NT2/D1 (cell line): Measurements from ENCODE around the gene MTX2.
A peak's percentile ranks its signal among the peaks of the same experiment; 100 is the strongest.

Experiments
- DNase-seq: peaks from one replicate; pipeline ENCODE4 v3.0.0-alpha.2; 2011; ENCODE audit warnings: low read depth, low spot score
- H3K27me3 ChIP-seq: 2 replicates; pipeline ENCODE4 v1.6.0; 2011; ENCODE audit warnings: mild to moderate bottlenecking; ENCODE audit not compliant: insufficient read length, insufficient read depth
- H3K36me3 ChIP-seq: 2 replicates; pipeline ENCODE4 v1.6.1; 2011; ENCODE audit warnings: mild to moderate bottlenecking, low read length, mixed read lengths; ENCODE audit not compliant: insufficient read depth, insufficient read length
- H3K4me1 ChIP-seq: 2 replicates; pipeline ENCODE4 v1.5.1; 2011; ENCODE audit not compliant: insufficient read depth, insufficient read length
- H3K4me3 ChIP-seq: 2 replicates; pipeline ENCODE4 v1.5.1; 2011; ENCODE audit warnings: low read depth; ENCODE audit not compliant: insufficient read length
- H3K9ac ChIP-seq: 2 replicates; pipeline ENCODE4 v1.6.0; 2011; ENCODE audit warnings: low read depth; ENCODE audit not compliant: insufficient read length
- H3K9me3 ChIP-seq: 2 replicates; pipeline ENCODE4 v1.5.1; 2011; ENCODE audit warnings: mild to moderate bottlenecking, low read length; ENCODE audit not compliant: insufficient read depth
- SUZ12 ChIP-seq: IDR thresholded peaks from 2 replicates; pipeline ENCODE4 v1.6.1; 2011; ENCODE audit not compliant: insufficient read length, insufficient read depth; ENCODE audit errors: extremely low read depth
- YY1 ChIP-seq: IDR thresholded peaks from 2 replicates; pipeline ENCODE4 v1.6.1; 2011; ENCODE audit not compliant: insufficient read length, insufficient read depth
- ZNF274 ChIP-seq: IDR thresholded peaks from 2 replicates; pipeline ENCODE4 v1.6.1; 2011; ENCODE audit warnings: mild to moderate bottlenecking, low read depth, low read length

Gene MTX2

GRCh38 chr2:176269319-176270099, at the start of gene MTX2:
Gene MTX2, plus strand, starts transcription at chr2:176269442. Its CDS starts 188 bp downstream, at chr2:176269630.
- H3K9ac ChIP-seq, result peak within 1 kb of the TSS; percentile 96

GRCh38 chr2:176227874-176228273, 41.4 kb upstream of the MTX2 start:
- no peaks in the 10 kb centered on the region for H3K4me1 ChIP-seq
- DNase-seq, result no peak
- TF ChIP-seq SUZ12 (no peak), ZNF274 (no peak), YY1 (no peak)

More at GRCh38 chr2:176269319-176270099, at the start of gene MTX2:
- Histone ChIP-seq H3K4me1 (no peaks in the 10 kb centered on the region), H3K27me3 (peaks cover 6% of the 10 kb centered on the region), H3K4me3 (peak within 1 kb of the TSS; percentile 92), H3K9me3 (no peaks in the 10 kb centered on the region), H3K36me3 (no peaks in the 10 kb centered on the region)
- DNase-seq, result peak; percentile 60
- no peak for TF ChIP-seq YY1
- TF ChIP-seq ZNF274, result no peak
- TF ChIP-seq SUZ12, result no peak

GRCh38 chr2:176234156-176234555, 35.1 kb upstream of the MTX2 start:
- H3K9me3 ChIP-seq, result no peaks in the 10 kb centered on the region
- no peaks in the 10 kb centered on the region for H3K4me1 ChIP-seq
- H3K9ac ChIP-seq, result no peak overlapping the region
- H3K27me3 ChIP-seq, result no peaks in the 10 kb centered on the region
- DNase-seq, result no peak
- TF ChIP-seq ZNF274, result no peak
- TF ChIP-seq YY1, result no peak
- TF ChIP-seq SUZ12, result no peak
- H3K4me3 ChIP-seq, result no peak overlapping the region
- H3K36me3 ChIP-seq, result no peaks in the 10 kb centered on the region

More at GRCh38 chr2:176227874-176228273, 41.4 kb upstream of the MTX2 start:
- Histone ChIP-seq H3K4me3 (no peak overlapping the region), H3K27me3 (no peaks in the 10 kb centered on the region), H3K9ac (no peak overlapping the region), H3K36me3 (no peaks in the 10 kb centered on the region), H3K9me3 (no peaks in the 10 kb centered on the region)

- H3K9ac ChIP-seq, result no peak overlapping the region
- no peaks in the 10 kb centered on the region for H3K36me3 ChIP-seq
- H3K27me3 ChIP-seq, result no peaks in the 10 kb centered on the region
- no peak for TF ChIP-seq ZNF274
- DNase-seq, result no peak
- no peak overlapping the region for H3K4me3 ChIP-seq
- no peaks in the 10 kb centered on the region for H3K9me3 ChIP-seq
- no peaks in the 10 kb centered on the region for H3K4me1 ChIP-seq
Measured at GRCh38 chr2:176234940-176235339, 34.3 kb upstream of the MTX2 start.

- H3K9ac ChIP-seq, result no peak overlapping the region
- H3K27me3 ChIP-seq, result no peaks in the 10 kb centered on the region
- TF ChIP-seq YY1 (no peak), SUZ12 (no peak), ZNF274 (no peak)
- H3K36me3 ChIP-seq, result no peaks in the 10 kb centered on the region
- no peak overlapping the region for H3K4me3 ChIP-seq
- DNase-seq, result no peak
- no peaks in the 10 kb centered on the region for H3K4me1 ChIP-seq
- no peaks in the 10 kb centered on the region for H3K9me3 ChIP-seq
Measured at GRCh38 chr2:176237456-176237855, 31.8 kb upstream of the MTX2 start.

GRCh38 chr2:176239031-176239430, 30.2 kb upstream of the MTX2 start:
- Histone ChIP-seq H3K9ac (no peak overlapping the region), H3K9me3 (no peaks in the 10 kb centered on the region), H3K4me1 (no peaks in the 10 kb centered on the region), H3K36me3 (no peaks in the 10 kb centered on the region), H3K27me3 (no peaks in the 10 kb centered on the region), H3K4me3 (no peak overlapping the region)
- DNase-seq, result no peak
- TF ChIP-seq ZNF274 (no peak), SUZ12 (no peak), YY1 (no peak)

- no peaks in the 10 kb centered on the region for H3K4me1 ChIP-seq
- H3K36me3 ChIP-seq, result no peaks in the 10 kb centered on the region
- no peak overlapping the region for H3K9ac ChIP-seq
- no peak for DNase-seq
- TF ChIP-seq ZNF274, result no peak
- no peak for TF ChIP-seq SUZ12
- no peak for TF ChIP-seq YY1
- no peaks in the 10 kb centered on the region for H3K27me3 ChIP-seq
- H3K9me3 ChIP-seq, result no peaks in the 10 kb centered on the region
- H3K4me3 ChIP-seq, result no peak overlapping the region
Measured at GRCh38 chr2:176240301-176240700, 28.9 kb upstream of the MTX2 start.
